ENCODE results near the gene ARNT2. TPM values are rescaled to one million over a fixed set of nuclear protein-coding genes. Genes with fewer than 3 reads are reported as not detected.

The ARNT2 gene
- total and polyA plus RNA-seq, 10 of the 15 experiments (the other 5 are each of a cell fraction or from before 2014, with no cell fraction given), result 0.07 to 0.49 (median 0.09) TPM; not detected in 6

DNA sequence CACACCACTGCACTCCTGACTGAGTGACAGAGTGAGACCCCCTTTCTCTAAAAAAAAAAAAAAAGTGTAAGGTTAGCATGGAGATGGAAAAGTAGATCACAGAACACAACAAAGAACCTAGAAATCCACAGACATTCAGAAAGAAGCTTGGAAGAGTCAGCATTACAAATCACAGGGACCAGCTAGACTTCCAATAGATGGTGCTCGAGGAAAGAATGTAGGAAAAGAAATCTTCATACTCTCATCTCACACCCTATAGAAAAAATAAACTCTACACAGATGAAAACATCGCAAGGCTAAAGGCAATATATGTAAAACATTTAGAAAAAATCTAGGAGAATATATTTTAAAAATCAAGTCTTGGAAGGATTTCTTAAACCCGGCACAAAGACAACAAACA, 196.4 kb downstream of the ARNT2 start:
- Histone ChIP-seq H3K36me3 (ENCODE audit: control insufficient read depth in 2 of 2, insufficient read depth in 2 of 2, low read length in 1 of 2) (no peaks in the 10 kb centered on the region), H3K9me3 (replicated peaks; ENCODE audit: control insufficient read depth, insufficient read depth, low read length) (no peaks in the 10 kb centered on the region), H3K27ac (ENCODE audit: control insufficient read depth, insufficient read depth) (no peak overlapping the region), H3K4me1 (ENCODE audit: control insufficient read depth, insufficient read depth, low read length) (no peaks in the 10 kb centered on the region), H3K4me2 (ENCODE audit: control insufficient read depth, insufficient read depth) (no peak overlapping the region), H2AFZ (ENCODE audit: control insufficient read depth, low read depth, low read length) (no peak overlapping the region), H3K27me3 (replicated peaks in 1 of 2; ENCODE audit: control insufficient read depth in 2 of 2, insufficient read depth in 2 of 2, low read length in 1 of 2) (peaks cover 0 to 1% of the 10 kb centered on the region in 2 experiments; a peak in 2 of 4 replicates), H3K9ac (ENCODE audit: control insufficient read depth, insufficient read depth, low read length) (no peak overlapping the region), H3K4me3 (no peak overlapping the region), H4K20me1 (ENCODE audit: control insufficient read depth, insufficient read depth) (no peaks in the 10 kb centered on the region), H3K79me2 (ENCODE audit: control insufficient read depth, insufficient read depth, low read length) (no peaks in the 10 kb centered on the region)
- ATAC-seq (no peak), FAIRE-seq (no peak), DNase-seq (ENCODE audit: low read depth, low spot score) (no peak)
- no TSS peak for BruUV-seq (replicated peaks)
- POLR2A ChIA-PET, result interaction anchor here (0.6 kb wide), 1 partner anchor 294 kb away, joined by 4 read pairs; no protein-coding TSS in a partner anchor
- RAD21 ChIA-PET (ENCODE audit: unreplicated experiment), result interaction anchor here (0.6 to 1.0 kb wide), 4 partner anchors 17 to 176 kb away, joined by 3 to 10 read pairs (median 3); no protein-coding TSS in a partner anchor
- TF ChIP-seq RBBP5 (conservative IDR thresholded peaks at IDR 0.05), result no peak
- TF ChIP-seq, protein P1, sequence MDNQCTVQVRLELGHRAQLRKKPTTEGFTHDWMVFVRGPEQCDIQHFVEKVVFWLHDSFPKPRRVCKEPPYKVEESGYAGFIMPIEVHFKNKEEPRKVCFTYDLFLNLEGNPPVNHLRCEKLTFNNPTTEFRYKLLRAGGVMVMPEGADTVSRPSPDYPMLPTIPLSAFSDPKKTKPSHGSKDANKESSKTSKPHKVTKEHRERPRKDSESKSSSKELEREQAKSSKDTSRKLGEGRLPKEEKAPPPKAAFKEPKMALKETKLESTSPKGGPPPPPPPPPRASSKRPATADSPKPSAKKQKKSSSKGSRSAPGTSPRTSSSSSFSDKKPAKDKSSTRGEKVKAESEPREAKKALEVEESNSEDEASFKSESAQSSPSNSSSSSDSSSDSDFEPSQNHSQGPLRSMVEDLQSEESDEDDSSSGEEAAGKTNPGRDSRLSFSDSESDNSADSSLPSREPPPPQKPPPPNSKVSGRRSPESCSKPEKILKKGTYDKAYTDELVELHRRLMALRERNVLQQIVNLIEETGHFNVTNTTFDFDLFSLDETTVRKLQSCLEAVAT (IDR thresholded peaks at IDR 0.05), result no peak
- TF ChIP-seq HCFC1 (IDR thresholded peaks at IDR 0.05; ENCODE audit: low read length), result no peak
- no peak for TF ChIP-seq RFX5 (IDR thresholded peaks at IDR 0.05; ENCODE audit: low read depth, low read length)
- no peak for TF ChIP-seq EGR1 (IDR thresholded peaks at IDR 0.05; ENCODE audit: borderline replicate concordance in 1 of 2, low read depth in 2 of 2, low read length in 2 of 2)
- no peak for TF ChIP-seq POLR2AphosphoS2 (IDR thresholded peaks at IDR 0.05; ENCODE audit: low read depth, low read length)
- no peak for TF ChIP-seq RCOR1 (conservative IDR thresholded peaks at IDR 0.05; ENCODE audit: low read depth, low read length)
- TF ChIP-seq, protein P2, sequence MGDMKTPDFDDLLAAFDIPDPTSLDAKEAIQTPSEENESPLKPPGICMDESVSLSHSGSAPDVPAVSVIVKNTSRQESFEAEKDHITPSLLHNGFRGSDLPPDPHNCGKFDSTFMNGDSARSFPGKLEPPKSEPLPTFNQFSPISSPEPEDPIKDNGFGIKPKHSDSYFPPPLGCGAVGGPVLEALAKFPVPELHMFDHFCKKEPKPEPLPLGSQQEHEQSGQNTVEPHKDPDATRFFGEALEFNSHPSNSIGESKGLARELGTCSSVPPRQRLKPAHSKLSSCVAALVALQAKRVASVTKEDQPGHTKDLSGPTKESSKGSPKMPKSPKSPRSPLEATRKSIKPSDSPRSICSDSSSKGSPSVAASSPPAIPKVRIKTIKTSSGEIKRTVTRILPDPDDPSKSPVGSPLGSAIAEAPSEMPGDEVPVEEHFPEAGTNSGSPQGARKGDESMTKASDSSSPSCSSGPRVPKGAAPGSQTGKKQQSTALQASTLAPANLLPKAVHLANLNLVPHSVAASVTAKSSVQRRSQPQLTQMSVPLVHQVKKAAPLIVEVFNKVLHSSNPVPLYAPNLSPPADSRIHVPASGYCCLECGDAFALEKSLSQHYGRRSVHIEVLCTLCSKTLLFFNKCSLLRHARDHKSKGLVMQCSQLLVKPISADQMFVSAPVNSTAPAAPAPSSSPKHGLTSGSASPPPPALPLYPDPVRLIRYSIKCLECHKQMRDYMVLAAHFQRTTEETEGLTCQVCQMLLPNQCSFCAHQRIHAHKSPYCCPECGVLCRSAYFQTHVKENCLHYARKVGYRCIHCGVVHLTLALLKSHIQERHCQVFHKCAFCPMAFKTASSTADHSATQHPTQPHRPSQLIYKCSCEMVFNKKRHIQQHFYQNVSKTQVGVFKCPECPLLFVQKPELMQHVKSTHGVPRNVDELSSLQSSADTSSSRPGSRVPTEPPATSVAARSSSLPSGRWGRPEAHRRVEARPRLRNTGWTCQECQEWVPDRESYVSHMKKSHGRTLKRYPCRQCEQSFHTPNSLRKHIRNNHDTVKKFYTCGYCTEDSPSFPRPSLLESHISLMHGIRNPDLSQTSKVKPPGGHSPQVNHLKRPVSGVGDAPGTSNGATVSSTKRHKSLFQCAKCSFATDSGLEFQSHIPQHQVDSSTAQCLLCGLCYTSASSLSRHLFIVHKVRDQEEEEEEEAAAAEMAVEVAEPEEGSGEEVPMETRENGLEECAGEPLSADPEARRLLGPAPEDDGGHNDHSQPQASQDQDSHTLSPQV (IDR thresholded peaks at IDR 0.05), result no peak
- no peak for TF ChIP-seq SREBF1 (IDR thresholded peaks at IDR 0.05; ENCODE audit: low read length)
- TF ChIP-seq BHLHE40 (IDR thresholded peaks at IDR 0.05; ENCODE audit: borderline replicate concordance in 1 of 2, low read depth in 2 of 2, low read length in 1 of 2), result no peak
- TF ChIP-seq POLR2AphosphoS5 (IDR thresholded peaks at IDR 0.05; ENCODE audit: low read length), result no peak
- TF ChIP-seq ZSCAN29 (IDR thresholded peaks at IDR 0.05), result no peak
- TF ChIP-seq ZZZ3 (IDR thresholded peaks at IDR 0.05; ENCODE audit: control insufficient read depth, insufficient read length, low read depth), result no peak
- no peak for TF ChIP-seq ZNF274 (IDR thresholded peaks at IDR 0.05; ENCODE audit: insufficient read depth, insufficient read length)
- SMC1A ChIA-PET (ENCODE audit: uncharacterized antibody, unreplicated experiment), result interaction anchor here (0.6 to 2.3 kb wide), 4 partner anchors 33 to 388 kb away, joined by 3 to 10 read pairs (median 5); no protein-coding TSS in a partner anchor
- WGBS (ENCODE audit: insufficient coverage, insufficient replicate concordance, low lambda C conversion rate, missing lambda C conversion rate), result 19% methylated on average over 3 of the region's 3 CpGs
- in situ Hi-C loops (cut with MboI), result no loop called here
- intact Hi-C loops (cut with micrococcal nuclease; ENCODE audit: unreplicated experiment), result no loop called here
- CTCF ChIA-PET, result interaction anchor here (1.6 kb wide), 1 partner anchor 176 kb away, joined by 12 read pairs; no protein-coding TSS in a partner anchor

Measured in GM12878 (cell line).